Thoracic aorta (tissue), 2 donors: ENCODE data around the gene CST8. TPM values are rescaled to one million over a fixed set of nuclear protein-coding genes. Genes with fewer than 3 reads are reported as not detected.

ENCODE experiments used
- ATAC-seq: fragments of 150-250 bp; one replicate; pipeline ENCODE4 v1.8.0; 2017; ENCODE audit warnings: low read depth; ENCODE audit not compliant: insufficient number of reproducible peaks, low FRiP score
- DNase-seq: peaks from one replicate; pipeline ENCODE4 v3.0.0-alpha.2; 2020; ENCODE audit warnings: low spot score
- H3K27ac ChIP-seq, 2 donors: fragments of 200-600 bp; sonication (generic); 1 replicate in 1 of 2; 2 replicates in 1 of 2; pipeline ENCODE4 v1.5.1; 2016; ENCODE audit warnings: mild to moderate bottlenecking in 2 of 2, moderate library complexity in 2 of 2
- H3K27me3 ChIP-seq: fragments of 200-600 bp; sonication (generic); replicated peaks from 2 replicates; pipeline ENCODE4 v1.6.0; 2016; ENCODE audit warnings: mild to moderate bottlenecking; ENCODE audit not compliant: insufficient read depth
- H3K36me3 ChIP-seq: fragments of 200-600 bp; sonication (generic); one replicate; pipeline ENCODE4 v1.5.1; 2016
- H3K4me1 ChIP-seq, 2 donors: fragments of 200-600 bp; sonication (generic); 1 replicate in 1 of 2; 2 replicates in 1 of 2; pipeline versions ENCODE4 v1.5.1 to v1.6.0; 2016; ENCODE audit warnings: low read depth in 2 of 2, mild to moderate bottlenecking in 1 of 2; ENCODE audit not compliant: control insufficient read depth in 1 of 2
- H3K4me3 ChIP-seq: fragments of 200-600 bp; sonication (generic); 2 replicates; pipeline ENCODE4 v1.5.1; 2016; ENCODE audit warnings: mild to moderate bottlenecking
- H3K9me3 ChIP-seq: fragments of 200-600 bp; sonication (generic); 2 replicates; pipeline ENCODE4 v1.5.1; 2016
- total RNA-seq, 2 donors: library from RNA; depleted of rRNA; stranded (reverse); fragments of >200 nt; gene quantifications; one replicate each; pipeline versions ENCODE4 v1.1.0 to v1.2.3, GENCODE V29; 2016
- TF ChIP-seq, protein P1 (sequence below): fragments of 200-600 bp; sonication (generic); IDR thresholded peaks from one replicate; pipeline ENCODE4 v1.5.1; 2019; ENCODE audit warnings: antibody characterized with exemption

The CST8 gene
- total RNA-seq, 2 donors from 2014 or later = not detected

DNA sequence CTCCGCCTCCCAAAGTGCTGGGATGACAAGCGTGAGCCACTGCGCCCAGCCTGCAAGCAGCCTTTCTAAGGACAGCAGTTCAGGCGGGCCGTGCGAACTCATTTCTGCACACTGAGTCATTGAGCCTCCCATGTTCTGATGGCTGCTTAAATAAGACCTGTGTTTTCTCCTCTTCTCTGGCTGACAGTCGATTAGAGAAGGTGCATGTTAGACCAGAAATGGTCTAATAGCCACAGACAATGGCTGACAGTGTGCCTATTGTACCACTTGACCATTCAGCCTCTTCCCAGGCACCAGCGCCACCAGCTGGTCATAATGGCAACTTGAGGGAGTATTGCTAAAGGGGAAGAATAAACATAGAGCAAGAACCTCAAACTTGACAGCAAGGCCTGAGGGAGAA lies 44.4 kb upstream of the CST8 start:
- ATAC-seq = no peak

DNA sequence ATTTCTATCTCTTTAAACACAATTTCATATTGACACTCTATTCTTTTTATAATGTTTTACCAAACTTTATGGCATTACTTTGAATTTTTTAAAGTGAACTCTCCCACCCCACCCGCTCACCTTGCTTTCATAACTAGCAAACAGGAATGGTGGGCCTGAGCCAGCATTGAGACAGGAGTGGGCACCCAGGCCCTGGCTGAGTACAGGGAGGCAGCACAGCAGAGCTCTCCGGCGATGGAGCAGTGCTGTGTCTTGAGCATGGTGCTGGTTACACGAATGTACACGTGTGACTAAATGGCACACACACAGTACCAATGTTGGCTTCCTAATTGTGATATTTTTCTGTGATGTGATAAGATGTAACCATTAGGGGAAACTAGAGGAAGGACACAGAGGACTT lies 42.8 kb upstream of the CST8 start:
- H3K4me1 ChIP-seq = no peaks in the 10 kb centered on the region
- ATAC-seq (no peak), DNase-seq (no peak)
- no peaks in the 10 kb centered on the region for H3K36me3 ChIP-seq
- H3K4me3 ChIP-seq = no peak overlapping the region
- no peak overlapping the region for H3K27ac ChIP-seq
- H3K27me3 ChIP-seq = no peaks in the 10 kb centered on the region
- H3K9me3 ChIP-seq = no peaks in the 10 kb centered on the region
- TF ChIP-seq, protein P1, sequence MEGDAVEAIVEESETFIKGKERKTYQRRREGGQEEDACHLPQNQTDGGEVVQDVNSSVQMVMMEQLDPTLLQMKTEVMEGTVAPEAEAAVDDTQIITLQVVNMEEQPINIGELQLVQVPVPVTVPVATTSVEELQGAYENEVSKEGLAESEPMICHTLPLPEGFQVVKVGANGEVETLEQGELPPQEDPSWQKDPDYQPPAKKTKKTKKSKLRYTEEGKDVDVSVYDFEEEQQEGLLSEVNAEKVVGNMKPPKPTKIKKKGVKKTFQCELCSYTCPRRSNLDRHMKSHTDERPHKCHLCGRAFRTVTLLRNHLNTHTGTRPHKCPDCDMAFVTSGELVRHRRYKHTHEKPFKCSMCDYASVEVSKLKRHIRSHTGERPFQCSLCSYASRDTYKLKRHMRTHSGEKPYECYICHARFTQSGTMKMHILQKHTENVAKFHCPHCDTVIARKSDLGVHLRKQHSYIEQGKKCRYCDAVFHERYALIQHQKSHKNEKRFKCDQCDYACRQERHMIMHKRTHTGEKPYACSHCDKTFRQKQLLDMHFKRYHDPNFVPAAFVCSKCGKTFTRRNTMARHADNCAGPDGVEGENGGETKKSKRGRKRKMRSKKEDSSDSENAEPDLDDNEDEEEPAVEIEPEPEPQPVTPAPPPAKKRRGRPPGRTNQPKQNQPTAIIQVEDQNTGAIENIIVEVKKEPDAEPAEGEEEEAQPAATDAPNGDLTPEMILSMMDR = no peak

More for the DNA sequence above, 44.4 kb upstream of the CST8 start:
- Histone ChIP-seq H3K9me3 (no peaks in the 10 kb centered on the region), H3K27ac (no peak overlapping the region), H3K4me3 (no peak overlapping the region), H3K4me1 (no peaks in the 10 kb centered on the region), H3K27me3 (no peaks in the 10 kb centered on the region), H3K36me3 (no peaks in the 10 kb centered on the region)
- TF ChIP-seq, protein P1 = no peak
- DNase-seq = no peak

DNA sequence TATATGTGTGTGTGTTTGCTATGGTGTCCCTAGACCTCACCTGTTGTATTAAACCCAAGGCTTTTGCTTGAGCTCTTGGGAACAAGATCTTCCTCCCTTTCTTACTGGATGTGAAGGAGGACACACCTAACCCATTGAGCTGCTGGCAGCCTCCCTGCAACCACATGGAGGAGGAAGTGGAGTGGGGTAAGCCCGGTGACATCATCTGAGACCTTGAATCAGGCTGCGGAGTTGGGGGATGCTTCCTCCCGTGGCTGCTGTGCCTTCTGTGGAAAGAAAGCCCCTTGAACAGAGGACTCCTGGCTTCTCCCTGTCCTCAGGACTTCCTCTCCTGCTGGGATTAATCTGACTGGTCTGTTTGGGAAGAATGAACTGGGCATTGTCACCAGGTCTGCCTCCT lies 41.5 kb upstream of the CST8 start:
- no peaks in the 10 kb centered on the region for H3K4me1 ChIP-seq
- no peak overlapping the region for H3K27ac ChIP-seq
- DNase-seq = no peak
- no peaks in the 10 kb centered on the region for H3K9me3 ChIP-seq
- no peak overlapping the region for H3K4me3 ChIP-seq
- no peaks in the 10 kb centered on the region for H3K27me3 ChIP-seq
- TF ChIP-seq, protein P1 = no peak
- no peak for ATAC-seq
- no peaks in the 10 kb centered on the region for H3K36me3 ChIP-seq

DNA sequence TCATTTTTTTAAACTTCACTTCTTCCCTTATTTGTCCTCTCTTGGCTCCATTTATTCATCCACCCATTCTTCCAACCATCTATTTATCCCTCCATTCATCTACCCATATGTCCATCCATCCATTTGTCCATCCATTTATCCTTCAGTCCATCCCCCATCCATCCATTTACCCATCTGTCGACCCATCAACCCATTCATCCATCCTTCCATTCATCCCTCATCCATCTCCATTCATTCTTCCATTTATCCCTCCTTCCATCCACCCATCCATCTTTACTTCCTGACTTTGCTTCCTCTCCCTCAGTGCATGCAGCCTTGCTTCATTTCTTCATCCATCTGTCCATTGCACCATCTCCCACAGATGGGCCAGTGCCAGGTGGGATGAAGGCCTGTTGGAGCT lies 40.0 kb upstream of the CST8 start:
- ATAC-seq (no peak), DNase-seq (no peak)
- TF ChIP-seq, protein P1 = no peak
- no peaks in the 10 kb centered on the region for H3K27me3 ChIP-seq
- H3K27ac ChIP-seq = no peak overlapping the region
- no peak overlapping the region for H3K4me3 ChIP-seq
- no peaks in the 10 kb centered on the region for H3K36me3 ChIP-seq
- H3K4me1 ChIP-seq = no peaks in the 10 kb centered on the region
- no peaks in the 10 kb centered on the region for H3K9me3 ChIP-seq

DNA sequence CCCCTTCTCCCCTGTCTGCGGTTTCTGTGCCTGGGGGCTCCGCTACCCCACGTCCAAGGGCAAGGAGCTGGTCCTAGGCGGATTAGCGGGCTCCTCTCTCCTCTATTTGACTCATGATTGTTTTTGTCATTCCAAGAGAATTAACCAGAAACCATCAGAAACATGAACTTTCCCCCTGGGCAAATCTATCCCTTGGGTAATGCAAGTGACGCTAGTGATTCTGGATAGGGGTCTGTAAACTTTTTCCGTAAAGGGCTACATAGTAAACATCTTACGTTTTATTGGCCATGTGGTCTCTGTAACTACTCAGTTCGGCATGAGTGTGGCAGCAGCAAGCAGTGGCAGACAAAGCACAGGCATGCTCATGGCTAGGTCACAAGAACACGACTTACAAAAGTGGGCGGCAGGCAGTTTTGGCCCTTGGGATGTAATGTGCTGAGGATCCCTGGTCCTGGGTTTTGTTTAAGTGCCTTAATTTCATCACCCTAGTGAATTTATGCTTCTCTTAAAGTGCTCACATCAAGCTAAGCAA lies 38.9 kb upstream of the CST8 start:
- Histone ChIP-seq H3K27ac (no peak overlapping the region), H3K36me3 (no peaks in the 10 kb centered on the region), H3K4me3 (no peak overlapping the region), H3K9me3 (no peaks in the 10 kb centered on the region), H3K27me3 (no peaks in the 10 kb centered on the region), H3K4me1 (no peaks in the 10 kb centered on the region)
- TF ChIP-seq, protein P1 = no peak
- no peak for DNase-seq
- no peak for ATAC-seq
